Mesothelial cell of epicardium (in vitro differentiated cells): ENCODE results near the gene ENPP6. TPM values are rescaled to one million over a fixed set of nuclear protein-coding genes. Genes with fewer than 3 reads are reported as not detected.

Experiments
- DNase-seq, 2 experiments: peaks; one replicate each; pipeline ENCODE4 v3.0.0; 2021; ENCODE audit warnings: low spot score in 2 of 2; ENCODE audit not compliant: unreplicated experiment in 2 of 2
- H3K27ac Mint-ChIP-seq: 2 replicates; pipeline ENCODE4 v1.8.0; 2021; ENCODE audit warnings: mixed read lengths
- H3K27me3 Mint-ChIP-seq: 2 replicates; pipeline ENCODE4 v1.8.0; 2021; ENCODE audit warnings: low read depth, mixed read lengths
- H3K36me3 Mint-ChIP-seq: 2 replicates; pipeline ENCODE4 v1.8.0; 2021; ENCODE audit warnings: mixed read lengths
- H3K4me1 Mint-ChIP-seq: 2 replicates; pipeline ENCODE4 v1.8.0; 2021; ENCODE audit warnings: mixed read lengths
- H3K4me3 Mint-ChIP-seq: 2 replicates; pipeline ENCODE4 v1.8.0; 2021; ENCODE audit warnings: mild to moderate bottlenecking, moderate library complexity, mixed read lengths
- H3K9me3 Mint-ChIP-seq: 2 replicates; pipeline ENCODE4 v1.8.0; 2021; ENCODE audit warnings: mixed read lengths
- CTCF ChIP-seq: fragments of 200-600 bp; sonication (generic); IDR thresholded peaks from one replicate; pipeline ENCODE4 v1.5.0; 2021; ENCODE audit warnings: antibody characterized with exemption; ENCODE audit not compliant: unreplicated experiment
- total RNA-seq: library from RNA; stranded (reverse); gene quantifications from 3 replicates; pipeline ENCODE4 v1.2.1, GENCODE V29; 2021

Gene ENPP6
- total RNA-seq, 1 donor from 2014 or later = 0.11 TPM

DNA sequence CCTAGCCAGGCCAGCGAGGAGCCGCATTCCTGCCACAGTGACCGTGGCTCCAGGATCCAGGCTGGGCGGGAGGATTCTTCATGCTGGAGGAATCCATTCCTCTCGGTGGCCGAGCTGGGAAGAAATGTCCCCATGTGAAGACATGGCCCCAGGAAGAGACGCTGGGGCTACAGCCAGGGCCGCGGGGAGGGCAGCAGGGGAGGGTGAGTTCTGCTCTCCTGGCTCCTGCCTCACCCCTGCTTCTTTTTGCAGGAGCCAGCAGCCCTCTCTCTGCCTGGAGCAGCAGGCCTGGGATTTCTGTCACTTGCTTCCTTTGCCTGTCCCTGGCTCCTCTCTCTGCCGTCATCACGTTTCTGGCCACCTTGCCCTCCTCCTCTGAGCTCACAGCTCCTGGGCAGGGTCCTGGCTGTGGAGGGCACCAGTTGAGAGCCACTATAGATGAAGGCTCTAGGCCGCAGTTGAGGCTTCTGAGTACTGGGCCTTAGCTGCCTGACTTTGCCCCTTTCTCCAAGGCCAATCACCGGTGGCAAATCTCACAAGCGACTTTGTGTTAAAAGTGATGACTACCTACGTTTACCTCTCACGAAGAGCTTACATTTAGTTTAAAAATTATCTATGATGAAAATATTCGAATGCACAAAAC lies 48.3 kb downstream of the ENPP6 start:
- no peak for DNase-seq
- Mint-ChIP-seq H3K36me3 (no peaks in the 10 kb centered on the region), H3K27me3 (no peaks in the 10 kb centered on the region), H3K27ac (no peak overlapping the region), H3K4me3 (no peak overlapping the region), H3K4me1 (peaks cover 42% of the 10 kb centered on the region), H3K9me3 (no peaks in the 10 kb centered on the region)
- no peak for TF ChIP-seq CTCF

GRCh38 chr4:184168406-184169019 lies 49.2 kb downstream of the ENPP6 start:
- H3K27me3 Mint-ChIP-seq = no peaks in the 10 kb centered on the region
- H3K4me1 Mint-ChIP-seq = peaks cover 50% of the 10 kb centered on the region
- H3K9me3 Mint-ChIP-seq = no peaks in the 10 kb centered on the region
- H3K27ac Mint-ChIP-seq = peak overlapping the region; percentile 12
- no peaks in the 10 kb centered on the region for H3K36me3 Mint-ChIP-seq
- peak; percentile 69 to 87 for DNase-seq
- peak overlapping the region; percentile 39 for H3K4me3 Mint-ChIP-seq
- peak; percentile 92 for TF ChIP-seq CTCF

DNA sequence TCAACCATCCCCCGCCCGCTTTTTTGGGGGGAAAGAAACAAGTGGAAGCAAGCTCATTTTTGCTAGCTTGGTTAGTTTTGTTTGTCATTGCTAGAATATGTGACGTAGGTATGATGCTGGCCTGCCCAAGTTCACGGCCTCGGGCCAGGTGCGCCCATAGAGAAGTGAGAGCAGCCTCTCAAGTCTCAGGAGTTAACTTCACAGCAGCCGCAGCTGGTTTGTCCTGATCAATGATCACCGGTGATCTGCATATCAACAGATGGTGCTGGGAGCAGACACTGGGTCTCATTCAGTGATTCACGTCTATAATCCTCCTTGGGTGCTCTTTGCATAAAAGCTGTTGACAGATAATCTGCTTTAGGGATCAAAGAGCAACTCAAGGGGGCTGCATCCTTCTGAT lies 50.1 kb downstream of the ENPP6 start:
- no peak overlapping the region for H3K27ac Mint-ChIP-seq
- H3K4me1 Mint-ChIP-seq = peaks cover 53% of the 10 kb centered on the region
- no peaks in the 10 kb centered on the region for H3K9me3 Mint-ChIP-seq
- DNase-seq = no peak
- H3K36me3 Mint-ChIP-seq = no peaks in the 10 kb centered on the region
- H3K4me3 Mint-ChIP-seq = no peak overlapping the region
- no peak for TF ChIP-seq CTCF
- H3K27me3 Mint-ChIP-seq = no peaks in the 10 kb centered on the region

- no peak for DNase-seq
- TF ChIP-seq CTCF = no peak
- Mint-ChIP-seq H3K36me3 (no peaks in the 10 kb centered on the region), H3K9me3 (no peaks in the 10 kb centered on the region), H3K27ac (no peak overlapping the region), H3K4me3 (peak overlapping the region; percentile 7), H3K27me3 (no peaks in the 10 kb centered on the region), H3K4me1 (peaks cover 54% of the 10 kb centered on the region)
Measured at GRCh38 chr4:184166736-184167135, 50.9 kb downstream of the ENPP6 start.

DNA sequence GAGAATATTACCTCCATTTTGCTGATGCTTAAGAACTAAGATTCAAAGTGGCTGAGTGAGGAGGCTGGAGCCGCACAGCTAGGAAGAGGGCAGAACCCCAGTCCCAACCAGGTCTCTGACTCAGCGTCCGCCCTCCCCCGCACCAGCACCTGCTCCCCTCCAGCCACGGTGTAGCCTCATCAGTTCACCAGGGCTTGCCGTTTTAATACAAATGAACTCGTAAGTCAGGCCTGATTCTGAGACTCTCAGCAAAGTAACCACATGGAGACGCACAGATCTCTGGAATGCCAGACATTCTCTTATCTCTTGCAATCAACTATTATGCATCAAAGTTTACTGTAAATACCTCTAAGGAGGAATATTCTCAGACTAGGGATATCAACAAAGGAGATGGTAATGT lies 52.4 kb downstream of the ENPP6 start:
- DNase-seq = no peak
- peak overlapping the region; percentile 85 for H3K27ac Mint-ChIP-seq
- H3K4me1 Mint-ChIP-seq = peaks cover 54% of the 10 kb centered on the region
- H3K36me3 Mint-ChIP-seq = peaks cover 2% of the 10 kb centered on the region
- H3K27me3 Mint-ChIP-seq = no peaks in the 10 kb centered on the region
- H3K4me3 Mint-ChIP-seq = no peak overlapping the region
- no peak for TF ChIP-seq CTCF
- peaks cover 5% of the 10 kb centered on the region for H3K9me3 Mint-ChIP-seq
